ENCODE data around the gene FGD1.

The FGD1 gene

DNA sequence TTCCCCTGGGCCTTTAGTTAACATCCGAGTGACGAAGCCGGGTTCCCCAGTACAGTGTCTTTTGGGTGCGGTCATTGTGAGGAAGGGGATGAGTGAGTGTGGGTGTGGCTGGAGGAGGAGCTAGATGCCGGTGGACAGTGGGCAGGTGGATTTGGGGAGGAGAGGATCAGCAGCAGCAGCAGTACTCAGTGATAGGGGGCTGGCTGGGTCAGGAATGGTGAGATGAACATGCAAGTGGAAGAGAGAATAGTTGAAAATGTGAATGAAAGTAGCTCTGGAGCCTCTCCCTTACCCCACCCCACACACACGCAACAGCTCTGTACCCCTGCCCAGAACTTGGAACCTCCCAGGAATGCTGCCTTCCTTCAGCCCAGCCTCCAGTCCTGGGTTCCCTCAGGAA is 51.3 kb downstream of the FGD1 start:
- DNase-seq (ENCODE audit: low read depth, low spot score): no peak
- TF ChIP-seq CTCF (IDR thresholded peaks at IDR 0.05; ENCODE audit: low read depth, low read length): no peak
- H3K4me3 ChIP-seq (ENCODE audit: low read depth, low read length): no peak overlapping the region
- in situ Hi-C loops (cut with HindIII; ENCODE audit: low sequenced_read_pairs): no loop called here

- DNase-seq (ENCODE audit: low read depth, low spot score): no peak
- no peak for TF ChIP-seq CTCF (IDR thresholded peaks at IDR 0.05; ENCODE audit: low read depth, low read length)
- no peak overlapping the region for H3K4me3 ChIP-seq (ENCODE audit: low read depth, low read length)
- in situ Hi-C loops (cut with HindIII; ENCODE audit: low sequenced_read_pairs): no loop called here
These were observed 53.2 kb downstream of the FGD1 start for GRCh38 chrX:54442790-54443189.

DNA sequence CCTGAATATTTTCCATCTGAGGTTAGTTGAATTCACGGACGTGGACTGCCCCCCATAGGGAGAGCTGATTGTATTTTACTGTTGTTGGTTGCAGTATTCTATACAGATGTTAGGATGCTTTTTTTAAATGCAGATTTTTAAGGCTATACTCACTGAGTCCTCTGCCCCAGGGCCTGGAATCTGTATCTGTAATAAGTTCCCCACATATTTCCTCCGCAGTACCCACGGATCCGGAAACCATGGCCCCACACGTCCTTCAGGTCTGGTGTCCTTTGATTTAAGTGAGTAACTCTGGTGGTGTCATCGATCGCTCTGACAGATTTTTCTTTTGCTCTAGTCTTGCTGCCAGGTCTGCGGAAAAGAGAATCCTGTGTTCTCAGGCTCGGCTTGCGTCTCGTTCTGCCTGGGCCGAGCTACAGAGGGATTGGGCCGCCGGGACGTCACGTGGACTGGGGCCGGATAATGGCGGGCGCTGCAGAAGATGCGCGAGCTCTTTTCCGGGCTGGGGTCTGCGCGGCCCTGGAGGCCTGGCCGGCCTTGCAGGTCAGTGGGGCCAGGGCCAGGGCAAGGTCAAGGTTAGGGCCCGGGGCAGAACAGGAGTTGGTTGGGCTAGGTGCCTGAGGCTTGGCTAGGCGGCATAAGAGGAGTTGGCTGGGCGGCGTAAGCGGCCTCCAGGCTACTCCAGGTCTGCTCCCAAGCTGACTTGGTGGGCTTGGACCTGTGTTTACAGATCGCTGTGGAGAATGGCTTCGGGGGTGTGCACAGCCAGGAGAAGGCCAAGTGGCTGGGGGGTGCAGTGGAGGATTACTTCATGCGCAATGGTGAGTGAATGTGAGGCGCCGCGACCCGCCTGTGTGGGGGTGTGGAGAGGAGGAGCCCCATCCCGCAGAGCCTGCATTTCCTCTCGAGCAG is 55.8 kb downstream of the FGD1 start, which contains the start of gene TSR2:
Gene TSR2 (plus strand): TSS at position 445 of the 912 bp plus-strand sequence. CDS start 18 bp downstream, at position 463.
- DNase-seq (ENCODE audit: low read depth, low spot score): peak; percentile 86
- peak; percentile 15 for TF ChIP-seq CTCF (IDR thresholded peaks at IDR 0.05; ENCODE audit: low read depth, low read length)
- in situ Hi-C loops (cut with HindIII; ENCODE audit: low sequenced_read_pairs): no loop called here
- peak within 1 kb of the TSS; percentile 84 for H3K4me3 ChIP-seq (ENCODE audit: low read depth, low read length)

- H3K4me3 ChIP-seq (ENCODE audit: low read depth, low read length): no peak overlapping the region
- no peak for DNase-seq (ENCODE audit: low read depth, low spot score)
- in situ Hi-C loops (cut with HindIII; ENCODE audit: low sequenced_read_pairs): no loop called here
- no peak for TF ChIP-seq CTCF (IDR thresholded peaks at IDR 0.05; ENCODE audit: low read depth, low read length)
These were observed 60.9 kb downstream of the FGD1 start for GRCh38 chrX:54435121-54435520.

- no peak for DNase-seq (ENCODE audit: low read depth, low spot score)
- in situ Hi-C loops (cut with HindIII; ENCODE audit: low sequenced_read_pairs): no loop called here
- no peak overlapping the region for H3K4me3 ChIP-seq (ENCODE audit: low read depth, low read length)
- TF ChIP-seq CTCF (IDR thresholded peaks at IDR 0.05; ENCODE audit: low read depth, low read length): no peak
These were observed 65.5 kb downstream of the FGD1 start for GRCh38 chrX:54430519-54430918.

GRCh38 chrX:54427837-54428424 is 68.1 kb downstream of the FGD1 start:
- in situ Hi-C loops (cut with HindIII; ENCODE audit: low sequenced_read_pairs): no loop called here
- no peak for TF ChIP-seq CTCF (IDR thresholded peaks at IDR 0.05; ENCODE audit: low read depth, low read length)
- DNase-seq (ENCODE audit: low read depth, low spot score): no peak
- H3K4me3 ChIP-seq (ENCODE audit: low read depth, low read length): no peak overlapping the region
